Right renal cortex interstitium (tissue), 3 donors: Measurements from ENCODE around the gene RPS19BP1. TPM values are rescaled to one million over a fixed set of nuclear protein-coding genes. Genes with fewer than 3 reads are reported as not detected.

Source experiments
- DNase-seq, 3 donors: peaks; one replicate each; pipeline ENCODE4 v3.0.0-alpha.2; 2013; ENCODE audit warnings: low read depth in 3 of 3, low spot score in 2 of 3
- polyA plus RNA-seq, 3 donors: library from polyadenylated mRNA; unstranded; fragments of 120-200 nt; gene quantifications; one replicate each; pipeline ENCODE4 v1.2.1, GENCODE V29; 2013; ENCODE audit not compliant: insufficient read length in 3 of 3

RPS19BP1 gene
- polyA plus RNA-seq, 3 donors, result 42.6 to 54.2 (median 48.0) TPM

DNA sequence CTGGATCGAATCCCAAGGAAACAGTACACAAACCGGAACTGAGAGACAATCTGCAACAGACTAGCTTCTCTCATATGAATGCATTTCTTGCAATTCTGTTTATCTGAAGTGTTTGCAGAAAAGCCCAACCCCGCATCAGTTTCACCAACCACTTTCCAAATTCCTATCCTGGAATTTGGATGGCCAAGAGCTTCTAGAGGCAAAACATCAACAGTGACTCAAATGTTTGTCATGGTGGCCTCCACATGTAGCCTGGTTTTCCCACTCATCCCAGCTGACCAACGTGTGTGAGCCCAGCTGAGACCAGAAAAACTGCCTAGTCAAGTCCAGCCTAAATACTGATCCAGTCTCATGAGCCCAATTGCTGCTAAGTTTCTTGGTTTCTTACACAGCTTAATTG lies 38.8 kb downstream of the RPS19BP1 start:
- DNase-seq, result no peak

DNA sequence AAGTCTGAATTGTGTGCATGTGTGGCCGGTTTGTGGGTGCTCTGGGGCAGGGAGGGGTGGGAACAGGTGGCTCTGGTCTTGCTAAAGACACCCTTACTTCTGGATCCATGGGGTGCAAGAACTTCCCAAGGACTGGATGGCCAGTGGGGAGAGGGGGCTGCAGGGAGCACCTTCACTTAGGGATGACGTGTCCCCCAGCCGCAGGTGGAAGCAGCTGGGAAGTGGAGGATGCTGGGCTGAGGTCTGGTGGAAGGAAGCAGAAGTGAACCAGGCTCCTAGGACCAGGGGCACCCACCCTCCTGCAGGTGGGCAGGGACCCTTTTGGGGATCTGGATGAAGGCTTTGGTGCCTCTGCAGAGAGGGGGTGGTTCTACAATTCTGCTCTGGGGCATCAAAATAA lies 40.4 kb downstream of the RPS19BP1 start:
- DNase-seq, result no peak

DNA sequence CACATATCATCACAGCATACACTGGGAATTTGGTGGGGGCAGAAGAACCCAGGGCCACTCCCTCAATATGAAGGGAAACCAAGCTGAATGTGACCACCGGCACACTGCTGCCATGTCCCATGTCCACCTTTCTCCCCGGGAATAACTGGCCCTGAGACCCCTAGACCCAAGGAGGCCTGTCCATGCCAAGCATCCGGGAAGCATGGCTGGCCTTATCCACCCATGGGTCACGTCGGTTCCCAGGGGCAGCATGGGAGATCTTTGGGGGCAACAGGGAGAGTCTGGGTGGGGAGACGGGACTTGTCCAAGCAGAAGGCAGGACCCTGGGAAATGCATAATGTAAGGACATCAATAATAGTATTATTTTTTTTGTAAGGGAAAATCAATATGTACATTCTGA lies 40.9 kb downstream of the RPS19BP1 start:
- no peak for DNase-seq

DNA sequence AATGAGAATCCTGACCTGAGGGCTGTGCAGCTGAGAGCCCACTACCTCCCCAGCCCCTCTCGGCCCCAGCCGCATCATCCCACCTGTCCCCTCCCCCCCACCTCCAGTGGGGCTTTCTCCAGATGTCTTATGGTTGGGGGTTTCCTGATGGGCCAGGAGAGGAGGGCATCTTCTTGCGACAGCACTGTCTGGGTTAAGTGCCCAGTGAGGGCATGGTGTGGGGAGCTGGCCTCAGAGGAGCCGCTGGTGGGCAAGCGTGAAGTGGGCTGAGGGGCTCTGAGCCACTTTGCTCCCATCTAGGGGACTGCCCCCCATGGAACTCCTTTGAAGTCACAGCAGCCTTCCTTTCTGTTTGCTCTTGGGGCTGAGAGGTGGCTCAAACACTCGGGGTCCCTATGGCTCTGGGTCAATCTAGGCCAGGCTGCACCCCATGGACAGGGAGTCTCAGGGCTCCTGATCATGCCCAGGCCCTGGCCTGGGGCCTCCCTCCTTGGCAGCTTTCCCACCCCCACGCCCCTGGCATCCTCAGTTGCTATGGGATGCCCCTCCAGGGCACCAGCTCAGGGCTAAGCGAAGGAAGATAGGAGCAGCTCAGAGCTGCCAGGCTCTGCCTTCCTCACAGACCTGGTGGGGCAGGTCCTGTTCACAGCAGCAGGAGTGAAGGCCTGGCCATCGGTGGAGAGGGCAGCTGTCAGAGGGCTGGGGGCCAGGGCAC lies 41.4 kb downstream of the RPS19BP1 start:
- DNase-seq, result no peak

DNA sequence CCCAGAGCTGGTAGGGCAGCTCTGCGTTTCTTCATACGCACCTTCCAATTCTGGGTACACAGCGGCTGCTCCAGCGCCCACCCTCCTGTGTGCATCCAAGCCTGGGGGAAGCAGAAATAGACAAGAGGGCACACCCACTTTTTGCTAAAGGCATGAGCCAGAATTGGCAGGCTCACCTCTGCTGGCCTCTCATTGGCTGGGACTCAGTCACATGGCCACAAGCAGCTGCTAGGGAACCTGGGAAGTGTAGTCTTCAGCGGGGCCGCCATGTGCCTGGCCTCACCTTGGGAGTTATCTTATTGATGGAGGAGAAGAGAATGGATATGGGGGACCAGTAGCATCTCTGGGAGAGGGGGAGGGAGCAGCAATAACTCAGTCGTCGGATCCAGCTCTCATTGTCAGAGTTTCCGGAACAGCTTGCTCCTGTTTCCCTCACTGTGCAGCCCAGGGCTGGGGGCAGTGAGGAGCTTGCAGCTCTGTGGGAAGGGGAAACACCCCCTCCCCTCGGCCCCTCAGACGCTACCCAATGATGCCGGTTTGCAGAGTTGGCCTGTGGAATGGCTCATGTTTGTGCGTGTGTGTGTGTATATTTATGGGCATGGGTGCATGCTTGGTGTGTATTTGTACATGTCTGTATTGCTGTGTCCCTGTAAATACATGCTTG lies 42.3 kb downstream of the RPS19BP1 start:
- no peak for DNase-seq

DNA sequence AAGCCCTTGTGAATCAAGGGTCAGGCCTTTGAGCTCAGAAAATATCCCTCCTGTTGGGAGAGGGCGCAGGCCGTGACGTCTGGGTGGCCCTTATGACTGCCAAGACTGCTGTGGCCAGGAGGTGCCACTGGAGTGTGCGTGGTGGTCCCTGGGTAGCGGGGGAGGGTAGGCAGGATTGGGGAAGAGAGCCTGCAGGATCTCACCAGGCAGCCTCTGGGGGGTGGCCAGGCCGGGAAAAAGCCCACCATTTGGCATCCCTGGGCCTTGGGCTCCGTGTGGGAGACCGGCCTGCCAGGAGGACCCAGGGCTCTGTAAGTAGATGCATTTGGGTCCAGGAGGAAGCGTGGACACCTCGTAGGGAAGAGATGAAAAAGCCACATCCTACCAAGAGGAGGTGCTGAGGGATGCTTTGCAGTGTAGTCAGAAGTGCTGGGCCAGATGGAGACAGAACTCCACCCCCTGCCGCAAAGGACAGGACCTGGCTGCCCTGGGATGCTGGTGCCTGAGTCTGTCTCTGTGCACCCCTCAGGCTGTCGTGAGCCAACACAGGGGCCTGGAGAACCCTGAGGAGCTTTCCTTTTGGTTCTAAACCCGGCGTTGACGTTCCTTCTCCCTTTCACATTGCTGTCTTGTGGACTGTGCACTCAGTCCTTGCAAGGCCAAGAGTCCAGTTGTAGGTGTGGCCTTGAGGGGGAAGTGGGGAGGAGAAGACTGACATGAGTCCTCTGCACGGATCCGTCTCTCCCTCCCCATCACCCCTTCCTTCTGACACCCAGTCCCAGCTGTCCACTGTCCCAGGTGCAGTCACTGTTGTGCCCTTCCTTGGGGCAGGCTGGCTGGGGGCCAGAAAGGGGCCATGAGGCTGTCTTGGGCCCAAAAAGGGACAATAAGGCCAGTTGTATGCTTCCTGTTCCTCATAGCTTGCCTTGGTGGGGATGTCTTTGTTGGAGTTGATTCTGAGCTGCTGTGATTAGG lies 43.2 kb downstream of the RPS19BP1 start:
- DNase-seq, result no peak

DNA sequence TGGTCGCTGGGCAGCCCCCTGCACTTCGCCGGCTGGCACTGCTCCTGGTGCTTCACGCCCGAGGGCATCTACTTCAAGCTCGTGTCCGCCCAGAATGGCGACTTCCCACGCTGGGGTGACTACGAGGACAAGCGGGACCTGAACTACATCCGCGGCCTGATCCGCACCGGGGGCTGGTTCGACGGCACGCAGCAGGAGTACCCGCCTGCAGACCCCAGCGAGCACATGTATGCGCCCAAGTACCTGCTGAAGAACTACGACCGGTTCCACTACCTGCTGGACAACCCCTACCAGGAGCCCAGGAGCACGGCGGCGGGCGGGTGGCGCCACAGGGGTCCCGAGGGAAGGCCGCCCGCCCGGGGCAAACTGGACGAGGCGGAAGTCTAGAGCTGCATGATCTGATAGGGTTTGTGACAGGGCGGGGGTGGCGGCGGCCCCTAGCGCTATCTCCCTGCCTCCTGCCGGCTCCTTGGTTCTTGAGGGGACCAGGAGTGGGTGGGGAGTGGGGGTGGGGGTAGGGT lies 43.9 kb downstream of the RPS19BP1 start:
- DNase-seq, result no peak

DNA sequence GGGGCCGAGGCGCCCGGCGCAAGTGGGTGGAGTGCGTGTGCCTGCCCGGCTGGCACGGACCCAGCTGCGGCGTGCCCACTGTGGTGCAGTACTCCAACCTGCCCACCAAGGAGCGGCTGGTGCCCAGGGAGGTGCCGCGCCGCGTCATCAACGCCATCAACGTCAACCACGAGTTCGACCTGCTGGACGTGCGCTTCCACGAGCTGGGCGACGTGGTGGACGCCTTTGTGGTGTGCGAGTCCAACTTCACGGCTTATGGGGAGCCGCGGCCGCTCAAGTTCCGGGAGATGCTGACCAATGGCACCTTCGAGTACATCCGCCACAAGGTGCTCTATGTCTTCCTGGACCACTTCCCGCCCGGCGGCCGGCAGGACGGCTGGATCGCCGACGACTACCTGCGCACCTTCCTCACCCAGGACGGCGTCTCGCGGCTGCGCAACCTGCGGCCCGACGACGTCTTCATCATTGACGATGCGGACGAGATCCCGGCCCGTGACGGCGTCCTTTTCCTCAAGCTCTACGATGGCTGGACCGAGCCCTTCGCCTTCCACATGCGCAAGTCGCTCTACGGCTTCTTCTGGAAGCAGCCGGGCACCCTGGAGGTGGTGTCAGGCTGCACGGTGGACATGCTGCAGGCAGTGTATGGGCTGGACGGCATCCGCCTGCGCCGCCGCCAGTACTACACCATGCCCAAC lies 44.6 kb downstream of the RPS19BP1 start:
- DNase-seq, result no peak

DNA sequence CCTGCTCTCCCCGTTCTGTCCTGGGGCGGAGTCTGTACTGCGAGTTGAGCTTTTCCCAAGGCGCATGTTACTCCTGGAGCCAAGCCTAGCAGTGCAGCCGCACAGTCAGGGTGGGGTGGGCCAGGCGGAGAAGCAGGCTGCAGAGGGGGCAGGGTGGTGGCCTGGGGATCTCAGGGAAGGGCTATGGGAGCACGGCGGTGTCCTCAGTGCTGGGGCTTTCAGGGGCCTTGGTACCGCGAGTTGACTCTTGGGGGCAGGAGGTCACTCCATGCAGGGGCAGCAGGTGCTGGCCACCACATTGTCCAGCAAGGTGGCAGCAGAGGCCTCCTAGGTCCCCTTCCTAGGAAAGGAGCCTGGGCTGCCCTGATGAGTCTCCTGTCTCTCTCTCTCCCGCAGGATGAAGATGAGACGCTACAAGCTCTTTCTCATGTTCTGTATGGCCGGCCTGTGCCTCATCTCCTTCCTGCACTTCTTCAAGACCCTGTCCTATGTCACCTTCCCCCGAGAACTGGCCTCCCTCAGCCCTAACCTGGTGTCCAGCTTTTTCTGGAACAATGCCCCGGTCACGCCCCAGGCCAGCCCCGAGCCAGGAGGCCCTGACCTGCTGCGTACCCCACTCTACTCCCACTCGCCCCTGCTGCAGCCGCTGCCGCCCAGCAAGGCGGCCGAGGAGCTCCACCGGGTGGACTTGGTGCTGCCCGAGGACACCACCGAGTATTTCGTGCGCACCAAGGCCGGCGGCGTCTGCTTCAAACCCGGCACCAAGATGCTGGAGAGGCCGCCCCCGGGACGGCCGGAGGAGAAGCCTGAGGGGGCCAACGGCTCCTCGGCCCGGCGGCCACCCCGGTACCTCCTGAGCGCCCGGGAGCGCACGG lies 45.4 kb downstream of the RPS19BP1 start:
- no peak for DNase-seq

DNA sequence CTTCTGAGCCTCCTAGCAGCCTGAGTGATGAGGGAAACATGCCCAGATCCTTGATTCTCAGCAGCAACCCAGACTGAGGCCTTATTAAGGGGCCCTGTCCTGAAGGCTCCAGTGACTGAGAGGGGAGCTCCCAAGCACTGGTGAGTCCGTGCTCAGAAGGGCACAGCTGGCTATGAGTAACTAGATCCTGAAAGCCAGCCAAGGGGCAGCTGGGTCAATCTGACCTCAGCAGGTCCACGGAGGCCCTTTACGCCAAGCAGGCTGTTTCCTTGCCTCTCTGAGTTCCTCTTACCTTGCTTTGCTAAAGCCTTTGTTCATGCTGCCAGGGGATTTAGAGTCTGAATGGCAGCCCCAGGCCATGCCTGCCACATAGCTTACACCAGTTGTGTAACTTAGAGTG lies 49.8 kb downstream of the RPS19BP1 start:
- DNase-seq, result no peak

DNA sequence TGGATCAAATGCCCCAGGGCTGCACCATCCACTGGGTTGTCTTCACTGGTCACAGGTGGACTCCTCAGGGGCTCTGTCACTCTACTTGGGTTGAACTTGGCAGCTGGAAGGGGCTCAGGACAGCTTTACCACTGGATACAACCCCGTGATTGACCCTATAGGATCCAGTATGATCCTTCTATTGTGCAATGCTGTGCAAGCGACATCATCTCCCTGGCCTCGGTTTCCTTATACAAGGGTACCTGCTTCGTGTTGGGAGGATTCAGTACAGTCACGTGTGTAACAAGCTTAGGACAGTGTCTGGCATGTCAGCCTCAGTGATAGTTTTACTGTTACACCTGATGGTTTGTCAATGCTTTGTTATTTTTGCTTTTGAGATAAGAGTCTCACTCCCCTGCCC lies 51.0 kb downstream of the RPS19BP1 start:
- no peak for DNase-seq

DNA sequence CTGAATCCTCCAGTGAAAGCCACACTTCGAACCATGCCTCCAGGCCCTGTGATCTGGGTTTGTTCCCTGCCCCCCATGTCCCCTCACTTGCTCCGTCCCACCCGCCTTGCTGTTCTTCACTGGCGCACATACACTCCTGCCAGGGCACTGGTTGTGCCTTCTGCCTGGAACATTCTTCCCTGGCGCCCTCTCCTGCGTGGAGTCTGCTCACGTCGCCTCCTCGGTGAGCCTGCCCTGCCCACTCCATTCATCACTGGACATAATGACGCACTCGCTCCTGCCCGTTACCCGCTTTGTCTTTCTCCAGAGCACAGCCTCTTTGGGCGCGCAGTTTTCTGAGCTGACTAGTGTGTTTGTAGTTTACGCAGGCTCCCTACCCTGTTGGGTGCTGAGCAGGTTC lies 51.5 kb downstream of the RPS19BP1 start:
- no peak for DNase-seq

DNA sequence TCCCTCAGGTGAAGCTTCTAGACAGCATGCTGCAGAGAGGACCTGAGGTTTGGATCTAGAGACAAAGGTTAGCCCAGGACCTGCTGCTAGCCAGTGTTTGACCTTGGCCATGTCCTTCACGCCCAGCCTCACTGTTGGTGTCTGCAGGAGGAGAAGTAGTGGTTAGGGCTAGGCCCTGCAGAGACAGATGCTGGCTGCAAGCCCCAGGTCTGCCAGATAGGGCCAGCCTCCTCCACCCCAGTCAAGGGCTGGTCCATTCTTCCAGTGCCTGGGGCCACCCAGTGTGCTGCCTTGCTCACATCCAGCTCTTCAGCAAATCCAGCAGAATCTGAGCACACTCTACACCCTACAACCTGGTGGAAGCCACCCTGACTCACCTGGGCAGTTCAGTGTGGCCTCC lies 52.0 kb downstream of the RPS19BP1 start:
- no peak for DNase-seq

DNA sequence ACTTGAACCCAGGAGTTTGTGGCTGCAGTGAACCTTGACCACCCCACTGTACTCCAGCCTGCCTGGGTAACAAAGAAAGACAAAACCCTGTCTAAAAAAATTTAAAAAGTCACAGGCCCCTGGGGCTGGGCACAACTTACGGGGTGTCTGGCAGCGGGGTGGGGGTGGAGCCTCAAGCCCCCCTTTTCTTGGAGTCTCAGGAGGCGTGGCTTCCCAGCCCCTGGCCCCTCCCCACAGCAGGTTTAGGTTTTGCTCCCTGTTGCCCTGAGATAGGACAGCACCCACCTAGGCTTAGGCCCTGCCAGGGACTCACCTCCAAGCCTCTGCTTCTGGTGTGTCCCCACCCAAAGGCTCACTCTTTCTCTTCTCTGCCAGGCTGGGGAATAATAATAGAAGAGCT lies 53.3 kb downstream of the RPS19BP1 start:
- no peak for DNase-seq

Other genes with a start within 250 kb of the RPS19BP1 start
- gene RPL3, start 213.1 kb downstream of the RPS19BP1 start, polyA plus RNA-seq, result 1,000 to 10,000 TPM; 3,033 to 3,217 (median 3,141) TPM
- gene SYNGR1, start 182.8 kb downstream of the RPS19BP1 start, polyA plus RNA-seq, result 10 to 100 TPM; 14.7 to 18.0 (median 17.3) TPM
- 10 to 100 TPM; 23.5 to 28.8 (median 25.8) TPM for gene TAB1, start 133.0 kb downstream of the RPS19BP1 start, polyA plus RNA-seq
- gene MGAT3, start 75.7 kb downstream of the RPS19BP1 start, polyA plus RNA-seq, result 10 to 100 TPM; 18.7 to 26.7 (median 23.8) TPM
- 10 to 100 TPM; 34.6 to 36.5 (median 35.0) TPM for gene MIEF1, start 30.5 kb downstream of the RPS19BP1 start, polyA plus RNA-seq
- gene ATF4, start 12.2 kb downstream of the RPS19BP1 start, polyA plus RNA-seq, result 100 to 1,000 TPM; 298 to 313 (median 309) TPM
- under 1 TPM; 0.01 to 0.31 (median 0.04) TPM for gene CACNA1I, start 38.0 kb upstream of the RPS19BP1 start, polyA plus RNA-seq